DOHH2 (cell line): Measurements from ENCODE around the gene LY6G5B.

Source experiments
- EZH2phosphoT487 ChIP-seq: fragments of 200-600 bp; sonication (generic); IDR thresholded peaks from 2 replicates; pipeline ENCODE4 v1.6.1; 2017; ENCODE audit warnings: borderline replicate concordance, mild to moderate bottlenecking, antibody characterized with exemption, low read length, moderate library complexity, mixed read lengths
- TF ChIP-seq, protein P1 (sequence below): fragments of 200-600 bp; sonication (generic); IDR thresholded peaks from one replicate; pipeline ENCODE4 v1.5.1; 2014; ENCODE audit warnings: antibody characterized with exemption, mild to moderate bottlenecking, low read depth, low read length; ENCODE audit not compliant: poor library complexity, severe bottlenecking

DNA sequence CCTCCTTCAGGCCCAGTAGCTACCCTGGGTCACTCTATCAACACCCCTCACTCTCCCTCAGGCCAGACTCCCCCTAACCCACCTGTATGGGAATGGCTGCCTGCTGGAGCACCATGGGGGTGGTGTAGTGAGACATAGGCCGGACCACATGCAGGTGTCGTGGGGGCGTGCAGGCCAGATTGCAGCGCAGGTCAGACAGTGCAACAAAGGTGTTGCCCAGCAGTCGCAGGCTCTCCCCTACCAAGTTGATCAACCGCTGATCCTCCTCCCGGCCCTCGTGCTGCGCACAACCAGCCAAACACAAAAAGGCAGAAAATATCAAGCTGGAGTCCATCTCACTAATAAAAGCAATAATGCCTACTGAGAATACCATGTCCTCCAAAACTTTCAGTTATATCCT, 24.5 kb upstream of the LY6G5B start:
- TF ChIP-seq, protein P1, sequence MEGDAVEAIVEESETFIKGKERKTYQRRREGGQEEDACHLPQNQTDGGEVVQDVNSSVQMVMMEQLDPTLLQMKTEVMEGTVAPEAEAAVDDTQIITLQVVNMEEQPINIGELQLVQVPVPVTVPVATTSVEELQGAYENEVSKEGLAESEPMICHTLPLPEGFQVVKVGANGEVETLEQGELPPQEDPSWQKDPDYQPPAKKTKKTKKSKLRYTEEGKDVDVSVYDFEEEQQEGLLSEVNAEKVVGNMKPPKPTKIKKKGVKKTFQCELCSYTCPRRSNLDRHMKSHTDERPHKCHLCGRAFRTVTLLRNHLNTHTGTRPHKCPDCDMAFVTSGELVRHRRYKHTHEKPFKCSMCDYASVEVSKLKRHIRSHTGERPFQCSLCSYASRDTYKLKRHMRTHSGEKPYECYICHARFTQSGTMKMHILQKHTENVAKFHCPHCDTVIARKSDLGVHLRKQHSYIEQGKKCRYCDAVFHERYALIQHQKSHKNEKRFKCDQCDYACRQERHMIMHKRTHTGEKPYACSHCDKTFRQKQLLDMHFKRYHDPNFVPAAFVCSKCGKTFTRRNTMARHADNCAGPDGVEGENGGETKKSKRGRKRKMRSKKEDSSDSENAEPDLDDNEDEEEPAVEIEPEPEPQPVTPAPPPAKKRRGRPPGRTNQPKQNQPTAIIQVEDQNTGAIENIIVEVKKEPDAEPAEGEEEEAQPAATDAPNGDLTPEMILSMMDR: no peak
- TF ChIP-seq EZH2phosphoT487: no peak
